SKM-1 treated with dmso at 0.1 percent for 144 hours (cell line): Measurements from ENCODE around the gene HTD2.

Source experiments
- DNase-seq: peaks from one replicate; lab custom pipeline; 2025; ENCODE audit not compliant: unreplicated experiment; lab: John Stamatoyannopoulos, UW

Gene HTD2

DNA sequence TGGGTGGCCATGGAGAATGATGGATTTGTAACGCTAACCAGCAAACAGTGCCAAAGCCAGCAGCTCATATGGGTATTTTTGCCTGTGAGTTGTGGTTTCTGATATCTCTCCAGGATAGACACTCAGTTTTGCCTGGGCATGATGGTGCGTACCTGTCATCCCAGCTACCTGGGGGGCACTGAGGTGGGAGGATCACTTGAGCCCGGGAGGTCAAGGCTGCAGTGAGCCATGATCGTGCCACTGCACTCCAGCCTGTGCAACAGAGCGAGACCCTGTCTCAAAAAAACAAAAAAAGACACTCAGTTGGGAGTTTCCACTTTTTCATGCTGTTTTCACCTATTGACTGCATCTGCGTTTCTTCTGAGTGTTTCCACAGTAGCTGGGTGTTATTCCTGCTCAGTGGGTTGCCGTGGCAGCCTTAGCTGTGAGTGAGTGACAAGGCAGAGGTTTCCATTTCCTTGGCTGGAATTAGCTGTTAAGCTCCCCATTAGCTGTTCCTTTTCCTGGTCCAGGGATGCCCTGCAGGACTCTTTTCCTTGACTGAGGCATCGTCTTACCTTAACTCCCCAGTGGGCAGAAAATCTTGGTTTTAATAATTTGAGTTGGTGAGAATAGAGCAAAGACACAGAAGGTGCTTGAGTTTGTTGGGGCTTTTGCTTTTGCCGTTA, 14.5 kb upstream of the HTD2 start:
- no peak for DNase-seq

DNA sequence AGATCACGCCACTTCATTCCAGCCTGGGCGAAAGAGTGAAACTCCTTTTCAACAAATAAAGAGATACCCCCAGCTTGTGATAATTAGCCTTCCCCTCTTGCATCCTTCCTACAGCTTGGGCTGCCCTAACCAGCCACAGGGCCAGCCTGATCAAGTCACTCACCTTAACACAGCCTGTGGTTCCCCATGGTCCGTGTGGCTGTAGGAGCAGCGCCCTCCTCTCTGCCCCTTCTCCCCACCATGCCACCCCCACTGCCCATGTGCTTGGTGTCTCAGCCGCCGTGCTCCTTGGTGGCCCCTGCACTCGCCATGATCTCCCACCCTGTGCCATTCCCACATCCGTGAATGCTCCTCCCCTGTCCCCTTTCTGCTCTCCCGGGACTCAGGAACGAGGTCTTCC, 13.5 kb upstream of the HTD2 start:
- DNase-seq: no peak

GRCh38 chr3:58293516-58293915, 12.8 kb upstream of the HTD2 start:
- no peak for DNase-seq

DNA sequence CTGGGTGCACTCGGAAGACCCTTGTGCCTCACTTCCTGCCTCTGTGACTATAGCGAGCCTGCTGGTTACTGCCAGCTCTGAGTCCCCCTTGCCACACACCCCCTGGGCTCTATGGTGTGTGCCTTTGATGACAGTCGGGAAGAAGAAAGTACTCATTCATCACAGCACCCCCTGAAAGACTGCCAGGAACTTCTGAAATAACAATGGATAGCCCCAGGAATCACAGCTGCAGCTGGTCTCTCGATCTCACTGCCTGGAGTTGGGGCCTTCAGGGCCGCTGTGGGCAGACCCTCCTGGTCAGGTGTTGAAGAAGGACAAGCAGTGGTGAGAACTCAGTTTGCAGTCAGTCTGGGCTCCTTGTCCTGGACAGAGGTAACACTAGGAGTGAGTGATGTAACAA, 10.1 kb upstream of the HTD2 start:
- no peak for DNase-seq

DNA sequence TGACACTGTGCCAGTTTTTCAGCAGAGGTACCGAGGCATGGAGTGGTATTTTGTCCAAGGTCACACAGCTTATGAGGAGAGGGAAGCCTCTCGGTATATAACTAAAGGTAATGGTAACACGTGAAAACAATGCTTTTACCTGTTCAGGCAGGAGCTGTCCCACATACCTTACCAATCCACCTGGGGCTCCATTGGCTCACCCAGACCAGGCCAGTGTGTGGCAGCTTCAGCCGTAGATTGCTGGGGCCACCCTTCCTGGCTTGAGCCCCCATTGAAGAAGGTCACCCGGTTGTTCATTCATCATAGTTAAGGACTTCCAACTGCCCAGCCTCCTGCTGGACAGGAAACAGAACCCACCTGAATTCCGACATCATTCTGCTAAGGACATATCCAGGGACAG, 9.5 kb upstream of the HTD2 start:
- no peak for DNase-seq

GRCh38 chr3:58298190-58298589, 8.1 kb upstream of the HTD2 start:
- DNase-seq: no peak

DNA sequence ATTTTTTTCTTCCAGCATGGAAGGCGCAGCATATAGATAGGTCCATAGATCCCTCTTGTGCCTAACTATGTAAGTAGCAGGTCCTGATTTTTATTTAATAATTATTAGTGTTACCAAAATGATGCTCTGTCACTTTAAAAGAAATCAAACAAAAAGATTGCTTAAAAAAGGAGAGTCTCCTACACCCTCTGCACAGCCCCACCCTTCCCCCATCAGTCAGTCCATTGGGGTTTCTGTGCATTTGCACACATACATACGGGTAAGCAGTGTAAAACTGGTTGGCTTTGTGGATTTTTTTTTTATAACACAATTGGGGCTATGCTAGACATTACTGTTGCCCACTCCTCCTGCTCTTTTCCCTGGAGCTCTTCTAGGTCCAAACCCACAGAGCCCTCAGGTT, 7.2 kb upstream of the HTD2 start:
- no peak for DNase-seq

DNA sequence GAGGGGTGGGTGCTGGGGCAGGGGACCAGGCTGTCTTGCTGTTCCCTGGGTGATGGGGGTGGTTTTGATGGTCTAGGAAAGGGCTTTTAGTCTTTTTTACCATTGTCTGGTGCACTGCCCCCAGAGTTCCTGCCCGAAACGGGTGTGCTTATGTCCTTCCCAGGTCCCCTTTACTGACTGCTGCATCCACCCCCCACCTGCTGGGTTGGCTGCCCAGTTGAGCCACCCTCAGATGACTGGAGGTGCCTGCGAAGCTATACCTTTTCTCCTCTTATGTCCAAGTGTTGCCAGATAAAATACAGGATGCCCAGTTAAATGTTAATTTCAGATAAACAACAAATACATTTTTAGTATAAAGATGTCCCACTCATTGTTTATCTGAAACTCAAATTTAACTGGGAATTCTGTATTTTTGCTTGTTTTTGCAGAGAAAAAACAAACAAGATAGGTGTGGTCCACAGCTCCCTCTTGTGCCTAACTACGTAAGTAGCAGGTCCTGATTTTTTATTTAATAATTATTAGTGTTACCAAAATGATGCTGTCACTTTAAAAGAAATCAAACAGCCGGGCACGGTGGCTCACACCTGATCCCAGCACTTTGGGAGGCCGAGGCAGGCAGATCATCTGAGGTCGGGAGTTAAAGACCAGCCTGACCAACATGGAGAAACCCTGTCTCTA, 6.3 kb upstream of the HTD2 start:
- DNase-seq: no peak

- DNase-seq: peak; percentile 30
These were observed 1.4 kb downstream of the HTD2 start for GRCh38 chr3:58307639-58308215.

- no peak for DNase-seq
These were observed 2.4 kb downstream of the HTD2 start for GRCh38 chr3:58308728-58309127.

GRCh38 chr3:58317811-58318210, 11.5 kb downstream of the HTD2 start:
- DNase-seq: no peak

- DNase-seq: no peak
These were observed 15.5 kb downstream of the HTD2 start for GRCh38 chr3:58321791-58322190.

- DNase-seq: no peak
These were observed 16.5 kb downstream of the HTD2 start for GRCh38 chr3:58322793-58323192.

DNA sequence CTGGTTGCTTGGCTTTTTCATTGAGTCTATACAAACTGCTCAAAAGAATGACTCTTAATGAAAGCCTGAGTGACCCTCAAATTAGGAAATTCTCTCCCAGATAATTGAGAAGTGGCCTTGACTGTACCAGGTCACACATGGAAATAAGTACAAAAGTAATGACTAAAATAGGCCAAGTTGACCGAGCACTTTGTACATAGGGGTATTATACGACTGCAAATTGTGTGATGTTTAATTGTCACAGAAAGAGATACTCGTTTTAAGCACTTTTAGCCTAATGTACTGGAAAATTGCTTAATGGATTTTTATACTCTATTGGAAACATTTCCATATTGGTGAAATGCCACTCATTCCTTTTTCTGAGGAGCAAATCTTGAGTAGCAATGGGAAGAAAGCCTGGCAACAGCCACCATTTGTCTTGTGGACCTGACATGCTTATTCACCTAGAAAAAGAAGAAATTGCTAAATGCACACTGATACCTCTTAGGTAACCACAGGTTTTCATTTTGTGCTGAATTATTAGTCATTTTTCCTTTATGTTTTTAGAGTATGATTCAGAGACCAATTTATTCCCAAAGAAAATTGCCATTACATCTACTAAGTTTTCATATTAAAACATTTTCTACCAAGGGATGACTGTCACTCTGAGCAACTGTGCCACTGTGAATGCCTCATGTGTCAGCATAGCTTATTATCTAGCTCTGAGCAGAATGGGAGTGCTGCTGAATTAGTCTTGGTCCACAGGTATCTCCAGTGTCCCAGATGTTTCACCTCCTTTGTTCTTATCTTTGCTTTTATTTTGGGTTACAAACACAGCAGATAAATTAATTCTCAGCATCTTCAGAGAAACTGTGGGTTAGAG, 17.4 kb downstream of the HTD2 start:
- no peak for DNase-seq

DNA sequence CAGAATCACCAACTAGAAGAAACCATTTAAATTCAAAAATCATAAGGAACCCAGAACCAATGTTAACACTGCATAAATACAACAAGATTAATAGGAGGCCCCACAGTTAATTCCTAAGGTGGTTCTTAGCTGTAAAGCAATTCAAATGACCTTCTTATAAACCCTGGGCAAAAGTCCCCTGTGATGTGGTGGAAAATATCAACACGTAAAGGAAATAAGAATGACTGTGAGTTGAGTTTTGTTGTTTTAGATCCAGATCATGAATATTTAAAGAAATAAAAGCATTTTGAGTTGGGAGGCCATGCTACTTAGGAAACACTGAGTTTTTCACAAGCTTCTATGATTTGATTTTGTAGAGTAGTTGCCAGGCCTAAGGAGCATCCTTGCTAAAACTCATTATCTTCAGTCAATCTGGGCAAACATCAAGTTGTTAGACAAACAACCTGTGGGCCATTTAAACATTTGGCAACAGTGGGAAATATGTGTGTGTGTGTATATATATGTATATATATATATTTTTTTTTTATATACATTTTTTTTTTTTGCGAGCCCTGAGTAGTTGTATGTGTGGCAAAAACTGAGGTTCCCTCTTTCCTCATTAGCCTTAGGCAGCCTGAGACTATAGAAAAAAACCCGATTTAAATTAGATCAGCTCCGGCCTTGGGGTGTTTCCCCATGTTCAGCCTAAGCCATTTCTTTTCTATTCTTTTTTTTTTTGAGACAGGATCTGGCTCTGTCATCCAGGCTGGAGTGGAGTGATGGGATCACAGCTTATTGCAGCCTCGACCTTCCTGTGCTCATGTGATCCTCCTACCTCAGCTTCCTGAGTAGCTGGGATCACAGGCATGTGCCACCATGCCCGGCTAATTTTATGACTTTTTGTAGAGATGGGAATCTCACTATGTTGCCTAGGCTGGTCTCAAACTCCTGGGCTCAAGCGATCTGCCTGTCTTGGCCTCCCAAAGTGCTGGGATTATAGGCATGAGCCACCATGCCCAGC, 18.4 kb downstream of the HTD2 start:
- DNase-seq: no peak

DNA sequence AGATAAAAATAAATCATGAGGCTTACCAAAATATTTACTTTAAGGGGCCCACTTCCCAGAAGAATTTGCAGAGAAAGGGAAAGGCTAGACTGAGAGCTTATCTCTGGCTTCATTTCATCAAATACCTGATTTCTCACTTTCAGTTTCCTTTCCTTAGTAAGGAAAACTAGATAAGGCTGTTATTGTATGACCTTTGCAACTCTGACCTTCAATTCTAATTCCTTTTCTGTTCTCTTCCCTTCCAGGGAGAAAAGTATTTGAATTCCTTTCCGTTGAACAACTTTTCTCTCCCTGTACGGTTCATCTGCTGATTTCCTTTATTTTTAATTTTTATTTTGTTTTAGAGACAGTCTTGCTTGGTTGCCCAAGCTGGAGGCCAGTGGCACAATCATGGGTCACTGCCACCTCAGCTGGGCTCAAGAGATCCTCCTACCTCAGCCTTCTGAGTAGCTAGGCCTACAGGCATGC, 19.2 kb downstream of the HTD2 start:
- no peak for DNase-seq

DNA sequence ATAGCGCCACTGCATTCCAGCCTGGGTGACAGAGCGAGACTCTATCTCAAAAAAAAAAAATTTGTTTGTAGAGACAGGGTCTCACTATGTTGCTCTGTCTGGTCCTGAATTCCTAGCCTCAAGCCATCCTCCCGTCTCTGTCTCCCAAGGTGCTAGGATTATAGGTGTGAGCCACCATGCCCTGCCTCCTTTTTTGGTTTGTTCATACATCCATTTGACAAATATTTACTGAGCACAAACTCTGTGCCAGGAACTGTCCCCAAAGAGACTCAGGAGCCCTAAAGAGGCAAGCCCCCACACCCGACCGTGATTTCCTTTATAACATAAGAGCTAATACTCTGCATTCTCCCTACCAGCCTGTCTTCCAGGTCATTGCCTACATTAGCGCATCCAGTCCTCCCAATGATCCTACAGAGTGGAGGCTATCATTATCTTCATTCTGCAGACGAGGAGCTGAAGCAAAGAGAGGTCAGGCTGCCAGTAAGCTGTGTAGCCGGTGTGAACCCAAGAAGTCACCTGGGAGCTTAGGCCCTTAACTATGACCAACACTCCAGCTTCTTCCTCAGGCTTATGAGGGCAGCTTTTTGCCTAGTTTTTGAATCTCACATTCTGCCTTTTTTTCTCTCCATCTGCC, 20.1 kb downstream of the HTD2 start:
- DNase-seq: no peak

DNA sequence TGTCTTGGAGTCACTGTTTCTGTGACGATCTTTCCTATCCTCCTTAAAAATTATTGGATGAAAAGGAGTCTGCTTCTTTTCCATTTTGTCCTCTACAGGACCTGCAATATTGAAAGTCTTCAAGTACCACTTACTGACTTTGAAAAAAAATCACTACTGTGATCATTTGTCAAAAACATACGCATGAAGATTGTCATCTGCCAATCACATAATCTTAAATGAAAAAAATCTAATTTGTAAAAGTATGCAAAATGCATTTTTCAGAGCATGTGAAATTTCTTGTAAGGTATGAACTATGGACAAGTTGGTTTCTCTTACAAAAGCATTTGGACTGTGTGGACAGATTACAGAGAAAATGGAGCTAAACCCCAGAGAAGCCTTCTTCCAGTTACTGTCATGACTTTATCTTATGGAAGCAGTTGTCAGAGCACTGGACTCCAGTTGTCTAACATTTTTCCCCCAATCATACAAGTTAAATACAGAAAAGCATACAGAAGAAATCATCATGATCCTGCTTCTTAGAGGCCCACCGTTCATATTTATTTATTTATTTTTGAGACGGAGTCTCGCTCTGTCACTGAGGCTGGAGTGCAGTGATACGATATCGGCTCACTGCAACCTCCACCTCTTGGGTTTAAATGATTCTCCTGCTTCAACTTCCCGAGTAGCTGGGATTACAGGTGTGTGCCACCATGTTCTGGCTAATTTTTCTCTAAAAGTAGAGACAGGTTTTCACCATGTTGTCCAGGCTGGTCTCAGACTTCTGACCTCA, 23.0 kb downstream of the HTD2 start:
- no peak for DNase-seq

- DNase-seq: no peak
These were observed 23.6 kb downstream of the HTD2 start for GRCh38 chr3:58329922-58330413.
